NCI-H2227 treated with DMSO at 0.1 percent for 48 hours (cell line): ENCODE results near the gene PIK3CB.

ENCODE experiments used
- DNase-seq: peaks from one replicate; lab custom pipeline; 2025; lab: John Stamatoyannopoulos, UW

The PIK3CB gene

GRCh38 chr3:138834596-138835396, at the start of gene PIK3CB:
TSS of gene PIK3CB (minus strand) at chr3:138834928. CDS start at chr3:138759343, 75,585 bp downstream.
- peak; percentile 71 for DNase-seq

- no peak for DNase-seq
Measured at GRCh38 chr3:138881233-138881632, 46.5 kb upstream of the PIK3CB start.

DNA sequence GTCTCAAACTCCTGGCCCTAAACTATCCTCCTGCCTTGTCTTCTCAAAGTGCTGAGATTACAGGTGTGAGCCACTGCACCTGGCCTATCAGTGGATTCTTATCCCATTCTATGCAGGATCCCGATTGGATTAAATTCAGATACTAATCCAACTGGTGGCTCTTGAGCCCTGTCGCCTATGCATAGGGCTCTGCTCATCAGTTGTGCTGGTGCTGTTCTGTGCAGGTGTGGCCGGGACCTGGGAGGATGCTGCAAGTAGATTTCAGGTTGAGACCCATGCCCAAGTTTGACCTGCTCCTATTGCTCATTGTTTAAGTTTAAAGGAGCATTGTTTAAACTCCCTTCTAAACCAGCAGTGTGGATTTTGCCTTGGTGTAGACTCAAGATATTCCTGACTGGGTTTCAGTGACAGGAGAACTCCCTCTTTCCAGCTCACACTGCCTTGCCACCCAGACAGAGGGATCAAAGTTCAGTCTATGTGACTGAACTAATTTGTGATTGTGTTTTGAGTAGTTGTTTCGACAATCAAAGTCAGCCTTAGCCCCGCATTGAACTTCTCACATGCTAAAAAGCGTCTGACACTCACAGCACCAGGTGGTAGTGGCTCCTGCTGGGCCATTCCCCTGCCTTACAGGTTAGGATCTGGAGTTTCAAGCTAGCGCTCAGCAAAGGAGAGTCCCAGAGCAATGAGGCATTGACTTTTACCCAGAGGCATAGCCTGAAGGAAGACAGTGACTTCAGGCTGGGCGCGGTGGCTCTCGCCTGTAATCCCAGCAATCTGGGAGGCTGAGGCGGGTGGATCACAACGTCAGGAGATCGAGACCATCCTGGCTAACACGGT, 45.0 kb upstream of the PIK3CB start:
- DNase-seq: no peak

- no peak for DNase-seq
Measured at GRCh38 chr3:138877226-138877625, 42.5 kb upstream of the PIK3CB start.

DNA sequence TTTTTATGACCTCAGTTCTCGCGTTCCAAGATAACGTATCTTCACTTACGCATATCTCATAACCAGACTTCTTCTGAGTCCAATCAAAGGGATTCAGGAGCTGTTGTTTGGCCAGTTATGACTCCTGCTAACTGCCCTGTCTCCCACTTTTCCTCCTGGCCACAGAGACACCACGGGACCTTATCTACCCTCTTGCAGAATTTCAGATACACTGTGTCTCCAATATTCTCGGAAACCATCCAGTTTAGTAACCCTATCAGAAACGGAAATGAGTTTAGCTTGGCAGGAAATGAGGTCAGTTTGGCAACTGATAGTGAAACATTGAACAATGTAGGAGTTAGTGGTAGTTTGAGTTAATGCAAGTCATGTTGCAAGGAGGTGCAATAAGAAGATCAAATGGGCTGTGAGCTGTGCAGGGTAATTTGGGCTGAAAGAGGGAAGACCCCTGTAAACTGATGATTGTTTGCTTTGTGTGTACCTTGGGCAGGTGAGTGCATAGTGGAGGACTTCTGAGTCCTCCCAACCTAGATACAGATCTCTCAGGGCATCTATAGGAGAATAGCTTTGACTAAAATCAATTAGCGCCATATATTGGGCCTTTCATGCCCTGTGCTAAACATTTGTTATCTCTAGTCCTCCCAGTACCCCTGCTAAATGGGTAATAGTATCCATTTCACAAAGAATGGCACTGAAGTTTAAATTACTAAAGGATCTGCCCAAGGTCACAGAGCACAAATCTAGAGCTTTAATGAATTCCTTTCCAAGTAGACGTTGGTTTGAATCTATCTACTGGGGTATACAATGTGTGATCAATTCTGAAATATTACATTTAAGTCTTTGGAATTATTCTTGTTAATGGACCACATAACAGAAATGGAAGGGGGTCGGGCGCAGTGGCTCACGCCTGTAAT, 41.3 kb upstream of the PIK3CB start:
- no peak for DNase-seq

DNA sequence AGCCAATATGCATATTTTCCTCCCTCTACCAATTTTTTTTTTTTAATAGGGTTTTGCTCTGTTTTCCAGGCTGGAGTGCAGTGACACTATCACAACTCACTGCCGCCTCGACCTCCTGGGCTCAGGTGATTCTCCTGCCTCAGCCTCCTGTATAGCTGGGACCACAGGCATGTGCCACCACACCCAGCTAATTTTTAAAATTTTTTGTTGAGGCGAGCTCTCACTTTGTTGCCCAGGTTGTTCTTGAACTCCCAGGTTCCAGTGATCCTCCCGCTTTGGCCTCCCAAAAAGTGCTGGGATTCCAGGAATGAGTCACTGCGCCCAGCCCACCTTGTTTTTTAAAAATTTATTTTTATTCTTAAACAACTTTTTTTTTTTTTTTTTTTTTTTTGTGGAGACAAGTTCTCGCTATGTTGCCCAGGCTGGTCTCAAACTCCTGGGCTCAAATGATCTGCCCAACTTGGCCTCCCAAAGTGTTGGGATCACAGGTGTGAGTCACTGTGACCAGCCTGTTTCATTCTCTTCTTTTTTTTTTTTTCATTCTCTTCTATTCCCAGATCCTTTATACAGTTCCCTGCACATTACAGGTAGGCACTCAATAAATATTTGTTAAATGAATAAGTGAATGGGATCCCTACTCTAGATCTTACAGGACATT, 40.5 kb upstream of the PIK3CB start:
- no peak for DNase-seq

DNA sequence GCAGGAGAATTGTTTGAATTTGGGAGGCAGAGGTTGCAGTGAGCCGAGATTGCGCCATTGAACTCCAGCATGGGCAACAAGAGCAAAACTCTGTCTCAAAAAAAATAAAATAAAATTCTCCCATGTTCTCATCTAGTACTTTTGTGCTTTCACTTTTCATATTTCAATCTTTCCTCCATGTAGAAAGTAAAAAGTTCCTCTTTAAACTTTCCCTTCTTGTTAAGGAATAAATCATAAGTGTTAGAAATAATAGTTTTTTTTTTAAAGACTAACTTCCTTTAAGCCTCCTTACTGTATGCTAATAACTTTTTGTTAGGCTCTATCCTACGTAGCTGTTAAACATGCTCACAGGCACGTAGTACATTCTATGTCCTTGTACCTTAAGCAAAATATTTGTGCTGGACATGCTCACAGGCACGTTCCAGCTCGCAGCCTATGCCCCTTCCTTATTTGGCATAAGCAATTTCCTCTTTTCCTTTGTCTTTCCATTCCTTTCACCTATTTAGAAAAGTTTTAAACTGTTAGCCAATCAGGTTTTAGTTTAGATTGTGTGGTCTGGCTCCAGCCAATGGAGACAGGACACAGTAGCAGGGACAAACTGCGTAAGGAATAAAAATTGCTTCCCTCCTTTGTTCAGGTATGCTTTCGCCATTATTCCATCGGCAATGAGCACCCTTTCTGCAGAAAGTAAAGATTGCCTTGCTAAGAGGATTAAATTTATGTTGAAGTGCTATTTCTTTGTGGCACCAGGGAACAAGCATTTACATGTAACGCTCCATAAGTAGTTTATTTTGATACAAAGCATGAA, 38.9 kb upstream of the PIK3CB start:
- DNase-seq: no peak

GRCh38 chr3:138872632-138873031, 37.9 kb upstream of the PIK3CB start:
- no peak for DNase-seq

DNA sequence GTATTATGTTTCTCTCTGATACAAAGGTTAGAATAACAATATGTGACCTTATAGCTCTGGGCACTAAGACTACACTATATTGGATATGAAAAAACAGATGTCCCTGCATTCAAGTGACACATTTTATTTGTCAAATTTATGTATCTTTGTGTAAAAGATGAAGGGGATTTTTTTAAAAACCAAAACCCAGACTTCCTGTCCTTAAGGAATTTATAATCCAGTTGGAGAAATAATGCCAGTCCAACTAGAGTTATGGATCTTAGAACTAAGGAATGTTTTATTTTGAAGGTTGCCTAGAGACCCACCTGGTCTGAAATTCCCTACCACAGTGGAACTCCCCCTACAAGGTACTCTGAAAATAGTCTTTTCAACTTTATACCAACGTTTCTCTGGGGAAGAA, 33.3 kb upstream of the PIK3CB start:
- DNase-seq: no peak

GRCh38 chr3:138863776-138864113, 29.0 kb upstream of the PIK3CB start:
- no peak for DNase-seq

- peak; percentile 15 for DNase-seq
Measured at GRCh38 chr3:138862924-138863775, 28.4 kb upstream of the PIK3CB start.

GRCh38 chr3:138862531-138862923, 27.8 kb upstream of the PIK3CB start:
- no peak for DNase-seq

DNA sequence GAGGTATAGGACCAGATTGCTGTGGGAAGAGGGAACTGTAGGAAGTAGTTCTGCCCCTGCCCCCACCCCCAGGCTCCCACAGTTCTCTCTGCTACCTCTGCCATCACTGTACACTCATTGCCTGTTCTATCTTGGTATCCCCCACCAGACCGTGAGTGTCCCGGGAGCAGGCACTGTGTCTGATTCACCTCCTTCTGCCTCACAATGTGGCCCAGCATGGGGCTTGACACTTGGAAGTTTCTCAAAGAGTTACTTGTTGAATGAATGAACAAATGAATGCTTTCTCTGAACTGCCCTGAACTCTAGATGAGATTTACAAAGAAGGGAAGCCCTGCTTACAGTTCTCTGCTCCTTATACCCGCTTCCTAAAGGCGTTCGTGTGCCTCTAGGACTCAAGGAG, 27.1 kb upstream of the PIK3CB start:
- no peak for DNase-seq

GRCh38 chr3:138856799-138857198, 22.1 kb upstream of the PIK3CB start:
- no peak for DNase-seq

DNA sequence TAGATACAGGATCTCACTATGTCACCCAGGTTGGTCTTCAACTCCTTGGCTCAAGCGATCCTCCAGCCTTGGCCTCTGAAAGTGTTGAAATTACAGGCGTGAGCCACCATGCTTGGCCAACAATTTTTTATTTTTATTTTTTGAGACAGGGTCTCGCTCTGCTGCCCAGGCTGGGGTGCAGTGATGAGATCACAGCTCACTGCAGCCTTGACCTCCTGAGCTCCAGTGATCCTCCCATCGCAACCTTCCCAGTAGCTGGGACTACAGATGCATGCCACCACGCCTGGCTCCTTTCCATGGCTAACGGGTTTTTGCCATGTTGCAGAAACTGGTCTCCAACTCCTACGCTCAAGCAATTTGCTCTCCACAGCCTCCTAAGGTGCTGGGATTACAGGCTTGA, 20.2 kb upstream of the PIK3CB start:
- no peak for DNase-seq

GRCh38 chr3:138854204-138854603, 19.5 kb upstream of the PIK3CB start:
- DNase-seq: no peak

- no peak for DNase-seq
Measured at GRCh38 chr3:138850151-138850550, 15.4 kb upstream of the PIK3CB start.

DNA sequence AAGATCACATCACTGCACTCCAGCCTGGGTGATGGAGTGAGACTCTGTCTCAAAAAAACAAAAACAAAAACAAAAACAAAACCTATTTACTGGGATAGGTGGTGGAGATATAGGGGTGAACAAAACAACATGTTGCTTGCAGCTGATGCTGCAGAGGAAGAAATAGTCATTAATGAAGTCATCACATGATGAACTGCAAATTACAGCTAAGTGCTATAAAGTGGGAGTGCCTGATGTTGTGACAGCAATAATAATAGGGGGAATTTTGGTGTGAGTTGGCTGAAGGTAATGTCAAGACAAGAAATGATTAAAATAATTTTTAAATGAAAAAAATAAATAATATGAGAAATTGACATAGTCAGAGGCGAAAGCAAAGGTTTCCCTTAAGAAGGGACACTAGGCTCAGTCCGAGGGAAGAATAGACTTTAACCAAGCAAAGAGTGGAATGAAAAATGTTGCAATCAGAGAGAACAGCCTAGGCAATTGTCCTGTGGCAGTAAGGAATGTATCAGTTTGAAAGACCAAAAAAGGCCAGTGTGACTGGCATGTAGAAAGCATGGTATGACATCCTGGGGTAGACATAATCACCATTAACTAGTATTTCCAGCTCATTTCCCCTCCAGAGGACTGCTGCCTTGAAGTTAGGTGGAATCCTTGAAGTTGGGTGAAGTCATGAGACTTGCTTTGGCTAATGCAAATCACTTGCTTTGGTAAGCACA, 14.7 kb upstream of the PIK3CB start:
- no peak for DNase-seq

DNA sequence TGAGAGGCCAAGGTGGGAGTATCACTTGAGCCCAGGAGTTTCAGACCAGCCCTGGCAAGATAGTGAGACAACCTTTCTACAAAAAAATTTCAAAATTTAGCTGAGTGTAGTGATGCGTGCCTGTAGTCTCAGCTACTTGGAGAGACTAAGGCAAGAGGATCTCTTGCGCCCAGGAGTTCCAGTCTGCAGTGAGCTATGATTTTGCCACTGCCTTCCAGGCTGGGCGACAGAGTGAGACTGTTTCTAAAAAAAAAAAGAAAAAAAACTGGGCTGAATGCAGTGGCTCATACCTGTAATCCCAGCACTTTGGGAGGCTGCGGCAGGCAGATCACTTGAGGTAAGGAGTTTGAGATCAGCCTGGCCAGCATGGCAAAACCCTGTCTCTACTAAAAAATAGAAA, 14.0 kb upstream of the PIK3CB start:
- no peak for DNase-seq
